Glomerular visceral epithelial cell (primary cell): Measurements from ENCODE around the gene PLEKHG4B.
"Not testable (repeated sequence)": the region's sequence is repeated elsewhere in the genome, so short reads cannot be mapped to it uniquely, and the experiment has no call there.

Experiments used
- DNase-seq: peaks from one replicate; pipeline ENCODE4 v3.0.0-alpha.2; 2016; ENCODE audit errors: extremely low spot score

PLEKHG4B gene

GRCh38 chr5:225334-225733 is 133.4 kb downstream of the PLEKHG4B start:
- no peak for DNase-seq

GRCh38 chr5:227375-227774 is 135.4 kb downstream of the PLEKHG4B start:
- DNase-seq: not testable (repeated sequence)

GRCh38 chr5:228886-229285 is 136.9 kb downstream of the PLEKHG4B start:
- no peak for DNase-seq

GRCh38 chr5:230711-231110 is 138.7 kb downstream of the PLEKHG4B start:
- DNase-seq: no peak

GRCh38 chr5:231661-232060 is 139.7 kb downstream of the PLEKHG4B start:
- no peak for DNase-seq

- DNase-seq: not testable (repeated sequence)
These were observed 141.5 kb downstream of the PLEKHG4B start for GRCh38 chr5:233426-233825.

GRCh38 chr5:234450-234849 is 142.5 kb downstream of the PLEKHG4B start:
- no peak for DNase-seq

GRCh38 chr5:235527-235926 is 143.6 kb downstream of the PLEKHG4B start:
- DNase-seq: not testable (repeated sequence)

- DNase-seq: not testable (repeated sequence)
These were observed 146.0 kb downstream of the PLEKHG4B start for GRCh38 chr5:237931-238330.
